KOPT-K1 (cell line): Measurements from ENCODE around the gene ICA1.
"Not testable (repeated sequence)": the region's sequence is repeated elsewhere in the genome, so short reads cannot be mapped to it uniquely, and the experiment has no call there.

ENCODE experiments used
- H3K27ac ChIP-seq: fragments of 200-600 bp; sonication (generic); 2 replicates; pipeline ENCODE4 v1.5.1; 2016; ENCODE audit warnings: antibody characterized with exemption, mild to moderate bottlenecking, low read depth, low read length; ENCODE audit not compliant: poor library complexity, severe bottlenecking
- H3K36me3 ChIP-seq: fragments of 200-600 bp; sonication (generic); 2 replicates; pipeline ENCODE4 v1.5.1; 2017; ENCODE audit warnings: antibody characterized with exemption, mild to moderate bottlenecking, low read length, moderate library complexity; ENCODE audit not compliant: insufficient read depth
- H3K9me3 ChIP-seq: fragments of 200-600 bp; sonication (generic); 2 replicates; pipeline ENCODE4 v1.5.1; 2017; ENCODE audit warnings: antibody characterized with exemption, low read length, mild to moderate bottlenecking; ENCODE audit not compliant: insufficient read depth, poor library complexity, severe bottlenecking

The ICA1 gene

DNA sequence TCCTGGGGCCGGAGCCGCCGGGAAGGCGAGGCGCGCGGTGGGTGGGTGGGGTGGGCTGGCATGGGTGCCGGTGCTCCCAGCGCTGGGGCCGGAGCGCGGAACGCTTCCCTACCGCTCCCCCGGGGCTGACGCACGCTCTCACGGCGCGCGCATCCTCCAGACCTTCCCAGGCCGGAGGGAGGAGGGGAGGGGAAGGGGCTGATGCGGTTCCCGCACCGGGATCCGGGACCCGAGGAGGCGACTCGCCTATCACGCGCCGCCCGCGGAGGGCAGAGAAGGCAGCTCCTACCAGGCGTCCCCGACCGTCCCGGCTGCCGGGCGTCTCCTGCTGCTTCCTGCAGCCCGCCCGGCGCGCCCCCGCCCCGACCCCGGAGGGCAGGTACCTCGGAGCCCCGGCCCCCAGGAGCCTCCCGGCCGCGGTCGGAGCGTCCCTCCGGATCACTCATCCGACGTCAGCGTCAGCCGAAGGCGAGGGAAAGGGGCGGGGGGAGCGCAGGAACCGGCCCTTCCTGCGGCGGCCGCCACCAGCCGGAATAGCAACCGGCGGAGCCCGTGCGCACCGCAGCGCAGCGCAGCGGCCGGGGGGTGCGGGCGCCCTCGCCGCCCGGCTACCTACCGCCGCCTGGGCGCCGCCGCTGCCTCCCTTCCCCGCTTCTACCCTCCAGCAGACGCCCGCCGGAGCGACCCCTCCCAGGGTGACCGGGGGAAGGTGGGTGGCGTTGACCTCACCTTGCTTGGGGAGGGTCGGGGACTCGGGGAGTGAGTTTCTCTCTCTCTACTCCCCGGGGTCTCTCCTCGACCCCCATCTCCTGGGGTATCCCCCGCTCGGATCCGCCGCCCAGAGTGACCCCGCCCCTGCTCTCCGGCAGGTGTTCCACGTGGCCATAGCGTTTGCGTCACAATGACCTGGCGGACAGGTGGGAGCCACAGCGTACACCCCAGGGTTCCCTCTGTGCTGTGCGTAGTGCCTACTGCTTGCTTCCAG lies at the start of gene ICA1:
TSS of gene ICA1 (minus strand) at position 457 of the 985 bp plus-strand sequence. CDS start 26,241 bp downstream, outside the sequence.
- peaks cover 32% of the 10 kb centered on the region for H3K9me3 ChIP-seq
- no peak within 1 kb of the TSS for H3K27ac ChIP-seq
- H3K36me3 ChIP-seq: no peaks in the 10 kb centered on the region

- no peaks in the 10 kb centered on the region for H3K36me3 ChIP-seq
- peaks cover 10% of the 10 kb centered on the region for H3K9me3 ChIP-seq
- no peak overlapping the region for H3K27ac ChIP-seq
These were observed 48.9 kb upstream of the ICA1 start for GRCh38 chr7:8310876-8311275.

DNA sequence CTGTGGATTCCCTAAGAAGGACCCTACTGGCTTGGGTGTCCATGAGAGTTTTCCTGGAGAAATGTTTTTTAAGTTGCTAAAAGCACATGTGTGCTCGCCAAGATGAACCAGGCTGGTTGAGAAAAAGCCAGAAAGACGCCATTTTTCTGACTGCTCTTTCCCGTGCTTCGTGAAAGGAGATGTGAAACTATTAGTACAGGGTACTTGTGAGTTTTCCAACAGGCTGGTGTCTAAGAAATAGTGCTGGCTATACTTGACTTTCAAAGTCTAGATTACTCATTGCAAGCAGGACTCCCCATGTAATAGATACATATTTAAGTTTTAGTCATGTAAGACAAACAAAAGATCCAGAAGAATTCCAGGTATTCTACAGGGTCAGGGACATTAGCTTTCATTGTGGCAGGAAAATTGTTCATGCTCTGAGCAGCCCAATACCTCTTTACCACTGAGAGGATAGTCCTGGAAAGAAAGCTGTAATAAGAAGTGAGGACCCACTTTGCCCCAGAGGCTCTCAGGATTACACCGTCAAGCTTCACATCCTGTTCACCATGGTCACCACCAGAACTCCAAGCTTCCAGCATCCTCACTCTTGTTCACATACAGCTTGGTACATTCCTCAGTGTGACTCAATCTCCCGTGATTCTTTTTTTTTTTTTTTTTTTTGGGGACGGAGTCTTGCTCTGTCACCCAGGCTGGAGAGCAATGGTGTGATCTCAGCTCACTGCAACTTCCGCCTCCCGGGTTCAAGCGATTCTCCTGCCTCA lies 43.8 kb upstream of the ICA1 start:
- H3K36me3 ChIP-seq: no peaks in the 10 kb centered on the region
- H3K27ac ChIP-seq: no peak overlapping the region
- no peaks in the 10 kb centered on the region for H3K9me3 ChIP-seq

DNA sequence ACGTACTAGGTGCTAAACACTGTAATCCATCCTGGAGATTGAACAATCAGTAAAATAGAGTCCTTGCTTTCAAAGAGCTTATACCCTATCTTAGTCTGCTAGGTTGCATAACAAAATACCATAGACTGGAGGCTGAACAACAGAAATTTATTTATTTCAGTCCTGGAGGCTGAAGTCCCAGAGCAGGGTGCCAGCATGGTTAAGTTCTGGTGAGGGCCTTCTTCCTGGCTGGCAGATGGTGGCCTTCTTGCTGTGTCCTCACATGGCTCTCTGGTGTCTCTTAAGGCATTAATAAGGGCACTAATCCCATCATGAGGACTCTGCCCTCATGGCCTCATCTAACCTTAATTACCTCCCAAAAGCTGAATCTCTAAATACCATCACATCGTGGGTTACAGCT lies 43.1 kb upstream of the ICA1 start:
- Histone ChIP-seq H3K36me3 (no peaks in the 10 kb centered on the region), H3K27ac (no peak overlapping the region), H3K9me3 (no peaks in the 10 kb centered on the region)

DNA sequence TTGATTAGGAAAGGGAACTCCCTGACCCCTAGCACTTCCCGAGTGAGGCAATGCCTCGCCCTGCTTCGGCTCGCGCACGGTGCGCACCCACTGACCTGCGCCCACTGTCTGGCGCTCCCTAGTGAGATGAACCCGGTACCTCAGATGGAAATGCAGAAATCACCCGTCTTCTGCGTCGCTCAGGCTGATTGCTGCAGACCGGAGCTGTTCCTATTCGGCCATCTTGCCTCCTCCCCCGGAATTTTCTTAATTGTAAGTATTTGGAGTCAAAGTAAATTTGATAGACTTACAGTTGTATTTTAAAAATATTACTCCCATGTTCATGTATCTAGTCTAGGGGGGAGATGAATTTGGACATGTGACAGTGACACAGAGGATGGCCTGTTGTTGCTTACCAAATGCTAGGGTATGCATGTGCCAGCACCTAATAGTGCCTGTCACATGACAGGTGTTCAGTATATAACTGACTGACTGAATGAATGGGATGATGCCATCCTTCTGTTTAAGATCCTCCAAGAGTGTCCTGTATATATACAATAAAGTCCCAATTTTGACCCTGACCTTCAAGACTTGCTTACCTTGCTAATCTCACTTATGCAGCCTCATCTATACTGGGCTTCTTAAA lies 42.0 kb upstream of the ICA1 start:
- no peak overlapping the region for H3K27ac ChIP-seq
- no peaks in the 10 kb centered on the region for H3K9me3 ChIP-seq
- H3K36me3 ChIP-seq: no peaks in the 10 kb centered on the region

GRCh38 chr7:8297023-8297422 lies 35.1 kb upstream of the ICA1 start:
- H3K27ac ChIP-seq, H3K9me3 ChIP-seq, H3K36me3 ChIP-seq: not testable (repeated sequence)

DNA sequence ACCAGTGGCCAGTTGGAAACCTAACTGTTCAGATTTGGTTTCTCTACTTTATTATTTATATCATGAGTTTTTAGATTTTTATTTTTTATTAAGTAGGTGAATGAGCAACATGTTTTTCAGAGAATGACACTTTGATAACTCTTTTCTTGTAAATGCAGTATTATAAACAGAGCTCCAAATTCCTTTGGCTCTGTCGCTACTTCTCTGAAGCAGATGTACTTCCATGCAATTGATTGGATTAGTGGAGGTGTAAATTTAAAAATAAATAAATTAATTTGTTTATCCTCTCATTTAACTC lies 34.3 kb upstream of the ICA1 start:
- no peak overlapping the region for H3K27ac ChIP-seq
- no peaks in the 10 kb centered on the region for H3K9me3 ChIP-seq
- no peaks in the 10 kb centered on the region for H3K36me3 ChIP-seq

GRCh38 chr7:8295638-8296361 lies 33.8 kb upstream of the ICA1 start:
- no peaks in the 10 kb centered on the region for H3K36me3 ChIP-seq
- no peak overlapping the region for H3K27ac ChIP-seq
- no peaks in the 10 kb centered on the region for H3K9me3 ChIP-seq

DNA sequence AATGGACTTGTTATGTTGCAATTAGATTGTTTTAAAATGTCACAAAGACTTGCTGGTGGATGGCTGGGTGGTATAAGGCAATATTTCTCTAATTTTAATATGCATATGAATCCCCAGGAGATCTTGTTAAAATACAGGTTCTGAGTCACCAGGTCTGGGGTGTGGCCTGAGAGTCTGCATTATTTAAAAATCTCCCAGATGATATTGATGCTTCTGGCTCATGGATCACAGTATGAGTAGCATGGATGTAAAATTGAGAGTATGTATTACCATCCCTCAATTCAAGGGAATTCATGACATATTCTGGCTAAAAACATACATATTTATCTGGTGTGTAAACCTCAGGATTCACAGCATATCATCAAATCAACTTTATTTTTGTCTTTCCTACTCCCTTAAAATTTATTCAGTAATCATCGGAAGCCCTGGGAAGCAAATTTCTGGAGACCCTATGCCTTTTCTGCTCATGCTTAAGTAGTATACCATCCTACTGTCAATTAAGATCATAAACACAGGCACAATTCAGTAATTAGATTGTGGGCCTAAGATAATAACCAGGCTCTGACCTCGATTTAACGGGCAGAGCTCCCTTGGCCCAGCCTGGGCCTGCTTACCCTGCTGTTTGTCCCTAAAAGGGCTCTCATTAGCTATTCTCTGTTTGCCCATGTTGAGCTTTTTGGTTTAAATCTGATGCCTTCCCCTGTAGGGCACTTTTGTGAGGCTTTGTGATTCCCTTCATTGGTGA lies 29.6 kb upstream of the ICA1 start:
- H3K36me3 ChIP-seq: no peaks in the 10 kb centered on the region
- H3K9me3 ChIP-seq: no peaks in the 10 kb centered on the region
- no peak overlapping the region for H3K27ac ChIP-seq

DNA sequence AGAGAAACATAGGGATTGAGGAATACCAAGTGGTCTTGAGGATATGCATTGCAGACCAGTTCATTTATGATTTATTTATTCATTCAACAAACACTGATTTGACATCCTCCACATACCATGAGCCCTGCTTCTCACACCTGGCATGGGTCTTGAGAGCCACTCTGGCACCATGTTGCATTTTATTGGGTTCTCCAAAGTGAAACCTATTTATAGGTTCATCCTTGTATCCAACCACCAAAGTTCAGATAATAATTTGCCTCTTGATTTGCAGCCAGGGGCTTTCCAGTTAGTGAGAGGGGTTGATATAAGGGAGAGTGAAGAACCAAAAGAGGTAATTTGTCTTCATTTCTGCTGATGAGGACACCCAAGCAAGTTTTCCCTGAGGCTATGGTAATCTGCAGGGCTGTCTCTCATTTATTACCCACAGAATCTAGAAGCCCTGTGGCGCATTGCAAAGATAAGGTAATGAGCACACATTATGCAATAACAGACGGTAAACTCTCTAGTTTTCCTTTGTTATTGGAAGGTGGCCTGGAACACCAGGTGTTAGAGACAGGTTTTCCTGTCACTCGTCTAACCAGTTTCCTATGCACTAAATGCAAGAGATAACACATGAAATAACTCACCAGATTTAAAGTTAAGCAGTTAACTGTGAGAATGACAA lies 28.8 kb upstream of the ICA1 start:
- H3K36me3 ChIP-seq: no peaks in the 10 kb centered on the region
- H3K9me3 ChIP-seq: no peaks in the 10 kb centered on the region
- no peak overlapping the region for H3K27ac ChIP-seq

- Histone ChIP-seq H3K27ac (no peak overlapping the region), H3K36me3 (no peaks in the 10 kb centered on the region), H3K9me3 (no peaks in the 10 kb centered on the region)
These were observed 24.2 kb upstream of the ICA1 start for GRCh38 chr7:8286118-8286517.

GRCh38 chr7:8285155-8285554 lies 23.2 kb upstream of the ICA1 start:
- H3K36me3 ChIP-seq: no peaks in the 10 kb centered on the region
- H3K27ac ChIP-seq: no peak overlapping the region
- no peaks in the 10 kb centered on the region for H3K9me3 ChIP-seq

DNA sequence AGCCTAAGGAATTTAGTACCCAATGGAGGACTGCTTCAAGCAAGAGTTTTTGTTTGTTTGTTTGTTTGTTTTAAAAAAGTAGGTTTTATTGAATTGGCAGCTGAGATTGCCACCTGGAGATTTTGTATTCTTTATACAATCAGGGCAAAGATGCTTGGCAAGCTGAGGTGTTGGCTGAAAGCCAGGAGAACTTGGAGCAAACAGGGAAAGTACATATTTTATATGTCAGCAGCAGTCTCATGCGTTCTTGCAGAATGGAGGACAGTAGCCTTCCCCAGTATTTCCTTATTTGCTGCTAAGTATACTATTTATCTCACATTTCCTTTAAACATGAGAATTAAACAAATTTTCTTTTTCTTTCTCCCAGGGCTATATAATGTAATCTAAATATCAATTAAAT lies 22.6 kb upstream of the ICA1 start:
- no peaks in the 10 kb centered on the region for H3K36me3 ChIP-seq
- H3K27ac ChIP-seq: no peak overlapping the region
- no peaks in the 10 kb centered on the region for H3K9me3 ChIP-seq

GRCh38 chr7:8283968-8284367 lies 22.0 kb upstream of the ICA1 start:
- Histone ChIP-seq H3K9me3 (no peaks in the 10 kb centered on the region), H3K36me3 (no peaks in the 10 kb centered on the region), H3K27ac (no peak overlapping the region)
